ENCODE measurements around the gene RPA3.

Gene RPA3

GRCh38 chr7:7736671-7737070 is 18.3 kb upstream of the RPA3 start:
- in situ Hi-C loops (cut with HindIII; ENCODE audit: low sequenced_read_pairs): loop anchor here (5.0 kb wide), 1 partner anchor 94 kb away; the partner anchor contains the start of gene UMAD1

DNA sequence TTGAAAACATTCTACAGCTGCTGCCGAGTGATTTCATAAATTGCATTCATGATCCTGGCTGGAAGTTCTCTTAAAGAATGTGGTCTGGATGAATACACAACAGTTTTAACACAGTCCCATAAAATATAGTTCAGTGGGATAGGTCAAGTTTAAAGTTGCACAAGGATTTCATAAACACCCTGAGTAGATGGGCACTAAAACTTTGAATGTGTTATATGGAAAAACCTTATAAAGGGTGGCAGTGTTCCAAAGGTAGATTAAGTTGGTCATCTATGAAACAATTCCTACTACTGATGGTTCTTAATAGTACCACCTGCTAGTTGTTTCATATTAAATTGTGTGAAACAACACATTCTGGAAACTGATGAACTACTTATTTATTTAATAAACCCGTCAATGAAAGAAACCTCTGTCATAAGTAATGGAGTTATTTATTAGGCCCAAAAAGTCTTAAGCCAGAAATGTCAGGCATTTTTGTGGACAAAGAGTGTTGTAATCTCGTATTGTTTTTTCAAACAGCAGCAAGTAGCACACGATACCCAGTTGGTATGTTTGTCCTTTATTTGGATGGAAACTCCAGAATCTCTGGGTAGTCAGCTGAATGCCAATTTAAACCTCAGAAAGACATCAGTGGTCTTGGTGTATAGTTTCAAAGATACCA is 14.3 kb upstream of the RPA3 start:
- in situ Hi-C loops (cut with HindIII; ENCODE audit: low sequenced_read_pairs): no loop called here

GRCh38 chr7:7731732-7732131 is 13.3 kb upstream of the RPA3 start:
- in situ Hi-C loops (cut with HindIII; ENCODE audit: low sequenced_read_pairs): no loop called here

GRCh38 chr7:7720750-7721621 is 2.6 kb upstream of the RPA3 start:
- in situ Hi-C loops (cut with HindIII; ENCODE audit: low sequenced_read_pairs): no loop called here

- in situ Hi-C loops (cut with HindIII; ENCODE audit: low sequenced_read_pairs): no loop called here
These were observed 1.8 kb upstream of the RPA3 start for GRCh38 chr7:7720193-7720592.

- in situ Hi-C loops (cut with HindIII; ENCODE audit: low sequenced_read_pairs): no loop called here
These were observed 829 bp upstream of the RPA3 start for GRCh38 chr7:7719236-7719635.

DNA sequence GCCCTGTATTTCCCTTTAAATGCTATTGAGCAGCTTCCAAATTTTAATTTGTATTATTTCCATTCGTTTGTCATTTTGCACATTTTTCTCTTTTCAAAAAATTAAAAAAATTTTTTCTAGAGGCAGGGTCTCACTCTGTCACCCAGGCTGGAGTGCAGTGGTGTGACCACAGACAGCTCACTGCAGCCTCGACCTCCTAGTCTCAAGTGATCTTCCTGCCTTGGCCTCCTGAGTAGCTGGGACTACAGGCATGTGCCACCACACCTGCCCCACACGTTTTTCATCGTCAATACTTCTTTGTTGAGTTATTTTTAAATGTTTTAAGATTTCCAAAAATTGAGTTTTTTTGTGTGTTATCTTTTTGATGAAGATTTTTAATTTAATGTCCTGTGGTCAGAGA is 4.7 kb downstream of the RPA3 start:
- in situ Hi-C loops (cut with HindIII; ENCODE audit: low sequenced_read_pairs): no loop called here

GRCh38 chr7:7710469-7710868 is 7.9 kb downstream of the RPA3 start:
- in situ Hi-C loops (cut with HindIII; ENCODE audit: low sequenced_read_pairs): no loop called here

GRCh38 chr7:7709291-7709690 is 9.1 kb downstream of the RPA3 start:
- in situ Hi-C loops (cut with HindIII; ENCODE audit: low sequenced_read_pairs): no loop called here

GRCh38 chr7:7707806-7708205 is 10.6 kb downstream of the RPA3 start:
- in situ Hi-C loops (cut with HindIII; ENCODE audit: low sequenced_read_pairs): no loop called here

DNA sequence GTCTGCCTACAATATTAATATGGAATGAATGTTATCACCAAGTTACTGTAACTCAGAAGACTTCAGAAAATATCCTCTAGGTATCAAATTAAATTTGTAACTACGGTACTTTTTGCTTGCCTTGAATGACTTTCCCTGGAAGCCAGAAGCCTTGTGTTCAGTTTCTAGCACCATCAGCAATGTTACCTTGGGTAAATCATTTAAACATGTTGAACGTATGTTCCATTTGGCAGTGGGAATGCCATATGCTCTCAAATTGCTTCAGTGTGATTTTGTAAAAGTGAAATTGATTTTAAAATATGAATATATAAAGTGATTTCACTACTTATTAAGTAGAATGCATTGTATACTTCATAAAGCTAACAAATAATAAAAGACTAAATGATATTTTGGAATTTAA is 11.2 kb downstream of the RPA3 start:
- in situ Hi-C loops (cut with HindIII; ENCODE audit: low sequenced_read_pairs): no loop called here

DNA sequence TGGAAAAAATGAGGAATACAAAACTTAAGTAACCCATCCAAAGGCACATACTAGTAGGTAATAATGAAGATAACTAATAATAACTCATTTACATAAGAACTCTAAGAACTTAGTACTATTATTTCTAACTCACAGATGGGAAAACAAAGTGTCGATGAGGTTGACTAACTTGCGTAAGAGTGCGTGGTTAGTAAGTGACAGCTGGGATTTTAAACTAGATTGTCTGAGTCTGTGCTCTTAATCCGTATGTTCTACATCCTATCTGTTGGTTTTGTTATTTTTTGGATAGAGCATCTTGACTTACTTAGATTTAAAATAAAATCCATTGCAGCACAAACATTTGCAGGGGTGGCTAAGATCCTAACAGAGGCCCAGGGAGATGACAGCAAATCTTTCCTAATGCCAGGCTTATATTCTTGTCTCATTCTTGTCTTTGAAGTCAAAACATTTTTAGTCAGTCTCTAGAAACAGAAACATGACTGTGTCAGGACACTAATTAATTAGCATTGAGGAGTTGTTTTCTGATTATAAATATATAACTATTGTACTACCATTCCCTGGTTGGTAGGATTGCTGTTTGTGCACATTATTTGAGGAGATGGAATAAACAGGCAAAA is 11.7 kb downstream of the RPA3 start:
- in situ Hi-C loops (cut with HindIII; ENCODE audit: low sequenced_read_pairs): no loop called here

DNA sequence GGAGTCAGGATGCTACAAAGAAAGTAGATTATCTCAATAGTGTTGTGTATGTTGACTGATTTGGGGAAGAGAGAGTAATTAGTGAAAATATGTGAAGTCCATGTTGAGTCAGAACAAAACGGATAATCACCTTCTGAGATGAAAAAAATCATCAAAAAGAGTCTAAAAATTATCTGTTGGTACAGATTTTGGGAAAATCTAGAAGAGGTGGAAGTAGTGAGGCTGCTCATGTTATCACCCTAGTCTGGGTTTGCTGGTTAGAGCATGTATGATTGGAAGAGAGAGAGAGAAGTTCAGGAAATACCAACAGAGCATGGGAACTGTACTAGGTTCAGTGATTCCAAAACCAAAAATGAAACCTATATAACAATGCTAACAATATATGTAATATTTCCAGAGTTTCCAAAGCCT is 12.3 kb downstream of the RPA3 start:
- in situ Hi-C loops (cut with HindIII; ENCODE audit: low sequenced_read_pairs): no loop called here

GRCh38 chr7:7705318-7705717 is 13.1 kb downstream of the RPA3 start:
- in situ Hi-C loops (cut with HindIII; ENCODE audit: low sequenced_read_pairs): no loop called here

DNA sequence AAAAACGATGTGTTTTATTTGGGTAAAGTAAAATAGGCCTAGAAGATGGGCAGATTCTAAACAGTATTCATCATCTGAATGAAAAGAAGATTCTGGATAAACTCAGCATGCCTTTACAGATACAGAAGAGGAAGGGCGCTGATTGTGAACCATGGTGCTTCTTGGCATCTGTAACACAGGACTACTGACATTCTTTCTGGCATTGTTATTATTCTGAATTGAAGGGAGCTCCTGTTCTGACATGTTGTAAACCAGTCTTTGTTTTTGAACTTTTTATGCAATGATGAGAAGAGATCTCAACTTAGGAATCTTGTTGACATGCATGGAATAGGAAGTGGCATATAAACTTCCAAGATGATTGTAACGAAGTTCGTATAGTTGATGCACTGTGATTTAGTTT is 13.5 kb downstream of the RPA3 start:
- in situ Hi-C loops (cut with HindIII; ENCODE audit: low sequenced_read_pairs): no loop called here

DNA sequence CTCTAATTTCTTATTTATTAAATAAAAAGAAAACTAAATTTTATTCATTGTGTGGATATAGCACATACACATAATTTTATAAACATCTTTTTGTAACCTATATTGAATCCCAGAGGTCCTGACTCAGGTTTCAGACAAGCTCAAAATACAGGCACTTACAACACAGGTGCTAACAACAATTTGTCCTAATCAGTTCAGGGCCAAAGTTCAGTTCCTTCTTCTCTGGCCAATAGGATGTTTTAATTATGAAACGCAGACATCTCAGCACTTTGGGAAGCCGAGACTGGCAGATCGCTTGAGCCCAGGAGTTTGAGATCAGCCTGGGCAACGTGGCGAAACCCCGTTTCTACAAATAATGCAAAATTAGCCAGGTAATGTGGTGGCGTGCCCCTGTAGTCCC is 15.0 kb downstream of the RPA3 start:
- in situ Hi-C loops (cut with HindIII; ENCODE audit: low sequenced_read_pairs): no loop called here

- in situ Hi-C loops (cut with HindIII; ENCODE audit: low sequenced_read_pairs): no loop called here
These were observed 15.6 kb downstream of the RPA3 start for GRCh38 chr7:7702826-7703225.

DNA sequence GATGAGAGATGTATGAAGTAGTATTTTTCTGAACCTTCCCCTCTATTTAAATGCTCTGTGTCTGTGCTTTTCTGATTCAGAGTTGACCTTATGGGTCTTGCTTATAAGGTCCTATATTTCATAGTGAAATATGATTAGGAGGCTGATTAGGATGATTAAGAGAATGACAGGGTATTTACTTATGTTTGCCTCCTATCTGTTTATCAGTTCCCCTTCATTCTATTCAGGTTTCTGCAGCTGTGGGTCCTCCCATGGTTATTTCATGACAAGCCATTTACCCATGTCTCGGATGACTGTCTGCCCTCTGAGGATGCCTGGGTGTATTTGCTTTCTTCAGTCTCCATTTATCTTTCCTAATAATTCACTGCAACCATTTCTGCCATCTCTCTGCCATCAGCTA is 16.9 kb downstream of the RPA3 start:
- in situ Hi-C loops (cut with HindIII; ENCODE audit: low sequenced_read_pairs): no loop called here

DNA sequence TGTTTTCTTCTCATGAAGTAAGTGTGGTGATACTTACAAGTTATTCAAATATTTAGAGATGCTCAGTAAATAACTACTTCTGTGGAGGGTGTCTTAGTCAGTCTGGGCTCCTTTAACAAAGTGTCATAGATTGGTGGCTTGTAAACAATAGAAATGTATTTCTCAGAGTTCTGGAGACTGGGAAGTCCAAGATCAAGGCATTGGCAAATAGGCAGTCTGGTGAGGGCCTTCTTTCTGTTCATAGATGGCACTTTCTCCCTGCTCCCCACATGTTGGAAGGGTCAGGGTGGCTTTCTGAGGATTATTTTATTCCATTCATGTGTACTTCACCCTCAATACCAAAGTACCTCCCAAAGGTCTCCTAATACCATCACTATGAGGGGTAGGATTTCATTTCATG is 18.4 kb downstream of the RPA3 start:
- in situ Hi-C loops (cut with HindIII; ENCODE audit: low sequenced_read_pairs): loop anchor here (5.0 kb wide), 1 partner anchor 58 kb away; the partner anchor contains the start of gene UMAD1

GRCh38 chr7:7699380-7699779 is 19.0 kb downstream of the RPA3 start:
- in situ Hi-C loops (cut with HindIII; ENCODE audit: low sequenced_read_pairs): loop anchor here (5.0 kb wide), 1 partner anchor 57 kb away; the partner anchor contains the start of gene UMAD1

- in situ Hi-C loops (cut with HindIII; ENCODE audit: low sequenced_read_pairs): loop anchor here (5.0 kb wide), 1 partner anchor 57 kb away; the partner anchor contains the start of gene UMAD1
These were observed 19.5 kb downstream of the RPA3 start for GRCh38 chr7:7698930-7699329.

Measured in endothelial cell of hepatic sinusoid (primary cell).